SW480 (cell line): ENCODE results near the gene SHB.
"Not testable (repeated sequence)": the region's sequence is repeated elsewhere in the genome, so short reads cannot be mapped to it uniquely, and the experiment has no call there.

Experiments
- DNase-seq: peaks from one replicate; pipeline ENCODE4 v3.0.0-alpha.2; 2016; ENCODE audit warnings: low spot score

Gene SHB

GRCh38 chr9:38062498-38063362, 6.3 kb downstream of the SHB start:
- peak; percentile 70 for DNase-seq

- DNase-seq, result no peak
These were observed 6.9 kb downstream of the SHB start for GRCh38 chr9:38062106-38062497.

- DNase-seq, result no peak
These were observed 7.6 kb downstream of the SHB start for GRCh38 chr9:38061326-38061977.

- DNase-seq, result no peak
These were observed 8.3 kb downstream of the SHB start for GRCh38 chr9:38060681-38061080.

- no peak for DNase-seq
These were observed 9.6 kb downstream of the SHB start for GRCh38 chr9:38059233-38059936.

GRCh38 chr9:38058452-38059232, 10.4 kb downstream of the SHB start:
- DNase-seq, result no peak

- no peak for DNase-seq
These were observed 11.4 kb downstream of the SHB start for GRCh38 chr9:38057416-38058195.

- no peak for DNase-seq
These were observed 14.4 kb downstream of the SHB start for GRCh38 chr9:38054653-38055052.

- no peak for DNase-seq
These were observed 15.1 kb downstream of the SHB start for GRCh38 chr9:38053697-38054461.

GRCh38 chr9:38051780-38052546, 17.1 kb downstream of the SHB start:
- DNase-seq, result no peak

GRCh38 chr9:38048316-38048969, 20.6 kb downstream of the SHB start:
- no peak for DNase-seq

- DNase-seq, result peak; percentile 99
These were observed 21.5 kb downstream of the SHB start for GRCh38 chr9:38047301-38048251.

- DNase-seq, result peak; percentile 78
These were observed 22.2 kb downstream of the SHB start for GRCh38 chr9:38046661-38047300.

- not testable (repeated sequence) for DNase-seq
These were observed 23.1 kb downstream of the SHB start for GRCh38 chr9:38045939-38046338.

GRCh38 chr9:38044706-38045105, 24.3 kb downstream of the SHB start:
- DNase-seq, result no peak

GRCh38 chr9:38043931-38044623, 24.9 kb downstream of the SHB start:
- DNase-seq, result no peak
